Activated T-helper 1 cell treated with anti-CD3 and anti-CD28 coated beads, Interleukin-2, amount 50 U/mL, for 16 hours (primary cell): Measurements from ENCODE around the gene PLCXD3.
"Not testable (repeated sequence)": the region's sequence is repeated elsewhere in the genome, so short reads cannot be mapped to it uniquely, and the experiment has no call there.

ENCODE experiments used
- DNase-seq, 2 donors: peaks; one replicate each; pipeline ENCODE4 v3.0.0-alpha.2; 2020; ENCODE audit warnings: low read depth in 1 of 2, low spot score in 1 of 2

The PLCXD3 gene

GRCh38 chr5:41356786-41357185 lies 153.6 kb downstream of the PLCXD3 start:
- no peak for DNase-seq

- DNase-seq = no peak
Observed at GRCh38 chr5:41349846-41350245, 160.6 kb downstream of the PLCXD3 start.

- DNase-seq = no peak
Observed at GRCh38 chr5:41347569-41347968, 162.8 kb downstream of the PLCXD3 start.

GRCh38 chr5:41346609-41347008 lies 163.8 kb downstream of the PLCXD3 start:
- no peak for DNase-seq

- DNase-seq = no peak
Observed at GRCh38 chr5:41345295-41345694, 165.1 kb downstream of the PLCXD3 start.

- DNase-seq = no peak
Observed at GRCh38 chr5:41339339-41339738, 171.1 kb downstream of the PLCXD3 start.

GRCh38 chr5:41338136-41338675 lies 172.2 kb downstream of the PLCXD3 start:
- DNase-seq = no peak

- DNase-seq = no peak
Observed at GRCh38 chr5:41337724-41338123, 172.7 kb downstream of the PLCXD3 start.

- no peak for DNase-seq
Observed at GRCh38 chr5:41337216-41337615, 173.2 kb downstream of the PLCXD3 start.

- DNase-seq = no peak
Observed at GRCh38 chr5:41336471-41336870, 173.9 kb downstream of the PLCXD3 start.

GRCh38 chr5:41335596-41336181 lies 174.7 kb downstream of the PLCXD3 start:
- no peak for DNase-seq

- no peak for DNase-seq
Observed at GRCh38 chr5:41334758-41335157, 175.6 kb downstream of the PLCXD3 start.

GRCh38 chr5:41334221-41334620 lies 176.2 kb downstream of the PLCXD3 start:
- DNase-seq = no peak

- no peak for DNase-seq
Observed at GRCh38 chr5:41325074-41325473, 185.3 kb downstream of the PLCXD3 start.

- DNase-seq = not testable (repeated sequence)
Observed at GRCh38 chr5:41322826-41323225, 187.6 kb downstream of the PLCXD3 start.

GRCh38 chr5:41312478-41313060 lies 197.8 kb downstream of the PLCXD3 start:
- DNase-seq = no peak

GRCh38 chr5:41312066-41312465 lies 198.3 kb downstream of the PLCXD3 start:
- no peak for DNase-seq

- no peak for DNase-seq
Observed at GRCh38 chr5:41309275-41309674, 201.1 kb downstream of the PLCXD3 start.

GRCh38 chr5:41306005-41306404 lies 204.4 kb downstream of the PLCXD3 start:
- no peak for DNase-seq

GRCh38 chr5:41305056-41305455 lies 205.3 kb downstream of the PLCXD3 start:
- DNase-seq = no peak

GRCh38 chr5:41296066-41296465 lies 214.3 kb downstream of the PLCXD3 start:
- DNase-seq = no peak

GRCh38 chr5:41291323-41291722 lies 219.1 kb downstream of the PLCXD3 start:
- DNase-seq = no peak

GRCh38 chr5:41290810-41291209 lies 219.6 kb downstream of the PLCXD3 start:
- DNase-seq = no peak
